ENCODE results near the gene LRRC43. TPM values are rescaled to one million over a fixed set of nuclear protein-coding genes. Genes with fewer than 3 reads are reported as not detected.
"Not testable (repeated sequence)": the region's sequence is repeated elsewhere in the genome, so short reads cannot be mapped to it uniquely, and the experiment has no call there.

The LRRC43 gene
- total RNA-seq, 1 experiment from 2014 or later = not detected

GRCh38 chr12:122162976-122163375, 19.9 kb upstream of the LRRC43 start:
- Histone ChIP-seq H3K27ac (ENCODE audit: low read length) (no peak overlapping the region), H3K36me3 (ENCODE audit: insufficient read depth, low read length) (no peaks in the 10 kb centered on the region), H3K4me3 (ENCODE audit: low read length) (no peak overlapping the region), H3K4me2 (ENCODE audit: low read depth, low read length, poor library complexity, severe bottlenecking) (no peak overlapping the region), H3K79me2 (ENCODE audit: low read length) (no peaks in the 10 kb centered on the region), H2AFZ (ENCODE audit: low read length) (no peak overlapping the region), H3K27me3 (ENCODE audit: low read length) (no peaks in the 10 kb centered on the region), H3K9ac (ENCODE audit: low read length) (no peak overlapping the region), H3K4me1 (ENCODE audit: low read length) (no peaks in the 10 kb centered on the region), H4K20me1 (ENCODE audit: insufficient read depth, low read depth, low read length) (no peaks in the 10 kb centered on the region), H3K9me3 (ENCODE audit: low read length) (no peaks in the 10 kb centered on the region), H3K9me2 (replicated peaks; ENCODE audit: insufficient read depth, low read length) (no peaks in the 10 kb centered on the region)
- DNase-seq = no peak

GRCh38 chr12:122166422-122167349, 16.2 kb upstream of the LRRC43 start:
- no peaks in the 10 kb centered on the region for H3K27me3 ChIP-seq (ENCODE audit: low read length)
- DNase-seq = no peak
- no peaks in the 10 kb centered on the region for H4K20me1 ChIP-seq (ENCODE audit: insufficient read depth, low read depth, low read length)
- no peak overlapping the region for H3K27ac ChIP-seq (ENCODE audit: low read length)
- no peak overlapping the region for H3K9ac ChIP-seq (ENCODE audit: low read length)
- no peak overlapping the region for H3K4me3 ChIP-seq (ENCODE audit: low read length)
- no peak overlapping the region for H2AFZ ChIP-seq (ENCODE audit: low read length)
- H3K36me3 ChIP-seq (ENCODE audit: insufficient read depth, low read length) = no peaks in the 10 kb centered on the region
- no peaks in the 10 kb centered on the region for H3K9me2 ChIP-seq (replicated peaks; ENCODE audit: insufficient read depth, low read length)
- no peaks in the 10 kb centered on the region for H3K79me2 ChIP-seq (ENCODE audit: low read length)
- H3K9me3 ChIP-seq (ENCODE audit: low read length) = no peaks in the 10 kb centered on the region
- no peak overlapping the region for H3K4me2 ChIP-seq (ENCODE audit: low read depth, low read length, poor library complexity, severe bottlenecking)
- H3K4me1 ChIP-seq (ENCODE audit: low read length) = no peaks in the 10 kb centered on the region

GRCh38 chr12:122167356-122167925, 15.5 kb upstream of the LRRC43 start:
- Histone ChIP-seq H3K27me3 (ENCODE audit: low read length) (no peaks in the 10 kb centered on the region), H3K27ac (ENCODE audit: low read length) (no peak overlapping the region), H2AFZ (ENCODE audit: low read length) (no peak overlapping the region), H3K9ac (ENCODE audit: low read length) (no peak overlapping the region), H3K9me3 (ENCODE audit: low read length) (no peaks in the 10 kb centered on the region), H4K20me1 (ENCODE audit: insufficient read depth, low read depth, low read length) (no peaks in the 10 kb centered on the region), H3K79me2 (ENCODE audit: low read length) (no peaks in the 10 kb centered on the region), H3K4me2 (ENCODE audit: low read depth, low read length, poor library complexity, severe bottlenecking) (no peak overlapping the region), H3K36me3 (ENCODE audit: insufficient read depth, low read length) (no peaks in the 10 kb centered on the region), H3K4me3 (ENCODE audit: low read length) (no peak overlapping the region), H3K9me2 (replicated peaks; ENCODE audit: insufficient read depth, low read length) (no peaks in the 10 kb centered on the region), H3K4me1 (ENCODE audit: low read length) (no peaks in the 10 kb centered on the region)
- no peak for DNase-seq

GRCh38 chr12:122168492-122168891, 14.4 kb upstream of the LRRC43 start:
- no peaks in the 10 kb centered on the region for H3K9me2 ChIP-seq (replicated peaks; ENCODE audit: insufficient read depth, low read length)
- no peak overlapping the region for H2AFZ ChIP-seq (ENCODE audit: low read length)
- H3K27ac ChIP-seq (ENCODE audit: low read length) = no peak overlapping the region
- no peaks in the 10 kb centered on the region for H3K27me3 ChIP-seq (ENCODE audit: low read length)
- H3K4me1 ChIP-seq (ENCODE audit: low read length) = no peaks in the 10 kb centered on the region
- H3K4me2 ChIP-seq (ENCODE audit: low read depth, low read length, poor library complexity, severe bottlenecking) = no peak overlapping the region
- H3K79me2 ChIP-seq (ENCODE audit: low read length) = no peaks in the 10 kb centered on the region
- no peaks in the 10 kb centered on the region for H3K36me3 ChIP-seq (ENCODE audit: insufficient read depth, low read length)
- no peak overlapping the region for H3K9ac ChIP-seq (ENCODE audit: low read length)
- no peaks in the 10 kb centered on the region for H3K9me3 ChIP-seq (ENCODE audit: low read length)
- H4K20me1 ChIP-seq (ENCODE audit: insufficient read depth, low read depth, low read length) = no peaks in the 10 kb centered on the region
- DNase-seq = no peak
- no peak overlapping the region for H3K4me3 ChIP-seq (ENCODE audit: low read length)

- Histone ChIP-seq H3K9me2 (replicated peaks; ENCODE audit: insufficient read depth, low read length) (no peaks in the 10 kb centered on the region), H3K79me2 (ENCODE audit: low read length) (no peaks in the 10 kb centered on the region), H3K4me2 (ENCODE audit: low read depth, low read length, poor library complexity, severe bottlenecking) (no peak overlapping the region), H3K27ac (ENCODE audit: low read length) (no peak overlapping the region), H3K9me3 (ENCODE audit: low read length) (no peaks in the 10 kb centered on the region), H3K9ac (ENCODE audit: low read length) (no peak overlapping the region), H2AFZ (ENCODE audit: low read length) (no peak overlapping the region), H3K4me3 (ENCODE audit: low read length) (no peak overlapping the region), H4K20me1 (ENCODE audit: insufficient read depth, low read depth, low read length) (no peaks in the 10 kb centered on the region), H3K4me1 (ENCODE audit: low read length) (no peaks in the 10 kb centered on the region), H3K36me3 (ENCODE audit: insufficient read depth, low read length) (no peaks in the 10 kb centered on the region), H3K27me3 (ENCODE audit: low read length) (no peaks in the 10 kb centered on the region)
- no peak for DNase-seq
These were observed 11.5 kb upstream of the LRRC43 start for GRCh38 chr12:122171399-122171798.

- H3K27ac ChIP-seq (ENCODE audit: low read length) = no peak overlapping the region
- no peak overlapping the region for H3K4me3 ChIP-seq (ENCODE audit: low read length)
- H2AFZ ChIP-seq (ENCODE audit: low read length) = no peak overlapping the region
- no peaks in the 10 kb centered on the region for H3K27me3 ChIP-seq (ENCODE audit: low read length)
- no peak overlapping the region for H3K9ac ChIP-seq (ENCODE audit: low read length)
- H3K79me2 ChIP-seq (ENCODE audit: low read length) = no peaks in the 10 kb centered on the region
- H3K4me1 ChIP-seq (ENCODE audit: low read length) = no peaks in the 10 kb centered on the region
- no peaks in the 10 kb centered on the region for H3K9me2 ChIP-seq (replicated peaks; ENCODE audit: insufficient read depth, low read length)
- no peaks in the 10 kb centered on the region for H4K20me1 ChIP-seq (ENCODE audit: insufficient read depth, low read depth, low read length)
- no peaks in the 10 kb centered on the region for H3K9me3 ChIP-seq (ENCODE audit: low read length)
- H3K4me2 ChIP-seq (ENCODE audit: low read depth, low read length, poor library complexity, severe bottlenecking) = no peak overlapping the region
- no peaks in the 10 kb centered on the region for H3K36me3 ChIP-seq (ENCODE audit: insufficient read depth, low read length)
- no peak for DNase-seq
These were observed 10.5 kb upstream of the LRRC43 start for GRCh38 chr12:122172262-122172939.

GRCh38 chr12:122174155-122174845, 8.6 kb upstream of the LRRC43 start, which contains the start of gene IL31:
IL31 (minus strand) TSS chr12:122174221; CDS start chr12:122174172, 49 bp downstream.
- Histone ChIP-seq H3K9me3 (ENCODE audit: low read length) (no peaks in the 10 kb centered on the region), H3K4me1 (ENCODE audit: low read length) (no peaks in the 10 kb centered on the region), H3K79me2 (ENCODE audit: low read length) (no peaks in the 10 kb centered on the region), H3K9ac (ENCODE audit: low read length) (no peak within 1 kb of the TSS), H3K27me3 (ENCODE audit: low read length) (no peaks in the 10 kb centered on the region), H3K4me2 (ENCODE audit: low read depth, low read length, poor library complexity, severe bottlenecking) (no peak within 1 kb of the TSS), H3K9me2 (replicated peaks; ENCODE audit: insufficient read depth, low read length) (no peaks in the 10 kb centered on the region), H2AFZ (ENCODE audit: low read length) (no peak within 1 kb of the TSS), H3K4me3 (ENCODE audit: low read length) (no peak within 1 kb of the TSS), H3K36me3 (ENCODE audit: insufficient read depth, low read length) (no peaks in the 10 kb centered on the region), H3K27ac (ENCODE audit: low read length) (no peak within 1 kb of the TSS), H4K20me1 (ENCODE audit: insufficient read depth, low read depth, low read length) (no peaks in the 10 kb centered on the region)
- DNase-seq = no peak

GRCh38 chr12:122176473-122176872, 6.5 kb upstream of the LRRC43 start:
- H3K4me2 ChIP-seq (ENCODE audit: low read depth, low read length, poor library complexity, severe bottlenecking); H3K27me3 ChIP-seq (ENCODE audit: low read length); H3K79me2 ChIP-seq (ENCODE audit: low read length); H3K9me2 ChIP-seq (replicated peaks; ENCODE audit: insufficient read depth, low read length); H3K4me1 ChIP-seq (ENCODE audit: low read length); H3K9me3 ChIP-seq (ENCODE audit: low read length); H3K36me3 ChIP-seq (ENCODE audit: insufficient read depth, low read length); H2AFZ ChIP-seq (ENCODE audit: low read length); H3K27ac ChIP-seq (ENCODE audit: low read length); H4K20me1 ChIP-seq (ENCODE audit: insufficient read depth, low read depth, low read length); H3K9ac ChIP-seq (ENCODE audit: low read length); H3K4me3 ChIP-seq (ENCODE audit: low read length); DNase-seq: not testable (repeated sequence)
